GM18505 (cell line): Measurements from ENCODE around the gene CFAP126.
"Not testable (repeated sequence)": the region's sequence is repeated elsewhere in the genome, so short reads cannot be mapped to it uniquely, and the experiment has no call there.

Experiments used
- ATAC-seq: cut with Tn5 transposase; IDR thresholded peaks from one replicate; pipeline ENCODE4 v1.9.1; 2021; ENCODE audit not compliant: unreplicated experiment
- POLR2A ChIP-seq: IDR thresholded peaks from 4 replicates; pipeline ENCODE4 v1.6.1; 2011; ENCODE audit warnings: borderline replicate concordance; ENCODE audit not compliant: insufficient read depth, insufficient read length; ENCODE audit errors: extremely low read depth

CFAP126 gene

DNA sequence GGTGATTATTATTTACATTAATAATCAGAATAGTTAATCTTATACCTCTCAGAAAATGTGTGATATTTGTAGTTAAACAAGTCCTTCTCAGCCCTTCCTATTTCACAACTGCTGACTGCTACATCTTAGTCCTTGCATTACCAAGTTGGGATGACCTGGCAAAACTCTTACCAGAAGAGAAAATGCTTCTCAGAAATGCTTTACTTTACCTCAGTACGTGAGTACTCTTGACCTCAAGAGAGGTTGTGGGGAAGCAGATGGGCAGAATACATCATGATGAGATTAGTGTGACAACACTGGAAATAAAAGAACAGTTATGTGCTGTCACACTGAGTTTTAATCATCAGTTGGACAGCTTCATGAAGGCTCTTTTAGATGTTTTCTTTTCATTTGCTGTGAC, 16.2 kb downstream of the CFAP126 start:
- ATAC-seq = no peak
- no peak for TF ChIP-seq POLR2A

DNA sequence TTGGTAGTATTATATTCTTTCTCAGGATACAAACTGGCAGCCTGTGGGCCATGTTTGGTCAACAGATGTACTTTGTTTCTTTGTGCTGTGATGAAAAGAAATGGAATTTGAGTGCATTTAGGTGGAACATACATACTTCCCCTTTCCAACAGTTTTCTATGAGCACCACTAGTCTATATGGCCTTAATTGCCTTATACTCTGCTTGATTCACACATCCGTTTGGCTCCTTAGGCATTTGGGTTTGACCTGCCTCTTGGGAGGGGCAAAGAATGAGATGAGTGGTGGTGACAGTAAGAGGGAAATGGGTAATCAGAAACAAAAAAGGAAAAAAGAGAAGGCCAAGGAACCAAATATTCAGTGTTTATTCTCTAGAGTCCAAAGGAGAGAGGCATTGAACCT, 17.0 kb downstream of the CFAP126 start:
- TF ChIP-seq POLR2A = no peak
- ATAC-seq = no peak

DNA sequence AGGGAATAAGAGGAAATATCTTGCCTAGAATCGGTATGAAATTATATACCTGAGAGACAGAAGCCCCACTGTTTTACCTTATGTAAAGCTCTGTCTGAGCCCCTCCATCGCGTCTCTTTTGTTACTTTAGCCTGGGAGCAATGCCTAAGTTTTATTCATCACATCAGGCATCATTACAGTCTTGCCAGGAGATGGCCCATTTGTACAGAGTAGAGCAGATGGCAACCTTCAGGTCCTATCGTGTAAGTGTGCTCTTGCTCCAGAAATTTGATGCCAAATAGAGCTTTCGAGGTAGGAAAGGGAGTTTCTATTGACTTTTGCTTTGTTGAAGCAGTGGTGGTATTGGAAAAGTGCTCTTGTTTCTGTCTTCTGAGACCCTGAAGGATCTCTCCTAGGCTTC, 24.9 kb downstream of the CFAP126 start:
- no peak for TF ChIP-seq POLR2A
- no peak for ATAC-seq

- no peak for ATAC-seq
Measured at GRCh38 chr1:161342177-161342576, 25.5 kb downstream of the CFAP126 start.

DNA sequence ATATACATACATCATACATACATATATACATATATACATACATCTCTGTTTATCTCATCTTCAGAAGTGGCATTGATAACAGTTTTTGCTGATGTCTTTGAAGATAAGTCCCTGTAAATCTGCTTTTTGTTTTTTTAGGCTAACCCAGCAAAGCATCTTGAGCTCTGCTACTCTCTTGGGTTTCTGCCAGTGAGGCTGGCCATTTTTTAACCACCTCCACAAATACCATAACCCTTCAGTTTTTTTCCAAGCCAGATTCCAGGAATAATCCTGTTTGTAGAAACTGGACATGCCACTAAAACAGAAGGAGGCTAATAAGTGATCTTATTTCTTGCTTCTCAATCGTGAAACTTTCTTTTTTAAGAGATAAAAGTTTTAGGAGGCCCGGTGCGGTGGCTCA, 31.9 kb downstream of the CFAP126 start:
- no peak for ATAC-seq
- TF ChIP-seq POLR2A = no peak

More at GRCh38 chr1:161342177-161342576, 25.5 kb downstream of the CFAP126 start:
- TF ChIP-seq POLR2A = no peak

DNA sequence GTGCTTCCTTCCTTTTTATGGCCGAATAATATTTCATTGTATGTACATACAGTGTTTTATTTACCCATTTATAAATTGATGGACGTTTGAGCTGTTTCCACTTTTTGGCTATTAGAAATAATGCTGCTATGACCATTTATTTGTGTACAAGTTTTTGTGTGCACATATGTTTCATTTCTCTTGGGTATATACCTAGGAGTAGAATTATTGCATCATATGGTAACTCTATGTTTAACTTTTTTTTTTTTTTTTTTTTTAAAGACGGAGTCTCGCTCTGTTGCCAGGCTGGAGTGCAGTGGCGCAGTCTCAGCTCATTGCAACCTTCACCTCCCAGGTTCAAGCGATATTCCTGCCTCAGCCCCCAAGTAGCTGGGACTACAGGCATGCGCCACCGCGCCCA, 34.5 kb downstream of the CFAP126 start:
- TF ChIP-seq POLR2A = no peak
- no peak for ATAC-seq

DNA sequence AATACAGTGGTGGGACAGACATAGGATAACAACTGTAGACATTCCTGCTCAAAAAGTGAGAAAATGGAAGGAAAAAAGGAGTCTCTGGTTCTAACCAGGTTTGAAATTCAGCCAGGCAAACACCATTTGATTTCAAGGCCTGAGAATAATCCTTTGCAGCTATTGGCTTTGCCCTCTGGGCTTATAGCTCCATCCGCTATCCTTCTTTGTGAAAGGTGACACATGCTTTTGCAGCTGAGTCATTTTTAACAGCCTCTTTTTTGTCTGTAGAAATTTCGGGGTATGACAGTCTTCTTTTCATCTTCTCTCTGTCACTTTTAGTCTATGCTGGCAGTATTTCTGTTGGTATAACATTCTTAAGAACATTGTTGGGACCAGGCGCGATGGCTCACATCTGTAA, 37.3 kb downstream of the CFAP126 start:
- TF ChIP-seq POLR2A = no peak
- ATAC-seq = no peak

DNA sequence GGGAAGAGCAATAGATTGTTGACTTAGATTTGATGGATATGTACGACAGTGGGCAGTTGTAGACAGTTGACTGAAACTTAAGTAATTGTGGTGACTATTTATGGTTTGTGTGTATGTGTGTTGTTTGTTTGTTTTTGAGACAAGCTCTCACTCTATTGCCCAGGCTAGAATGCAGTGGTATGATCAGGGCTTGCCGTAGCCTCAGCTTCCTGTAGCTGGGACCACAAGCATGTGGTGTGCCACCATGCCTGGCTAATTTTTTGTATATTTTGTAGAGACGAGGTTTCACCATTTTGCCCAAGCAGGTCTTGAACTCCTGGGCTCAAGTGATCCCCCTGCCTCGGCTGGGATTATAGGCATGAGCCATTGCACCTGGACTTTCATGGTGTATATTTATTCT, 43.7 kb downstream of the CFAP126 start:
- ATAC-seq = no peak
- no peak for TF ChIP-seq POLR2A

- not testable (repeated sequence) for ATAC-seq
Measured at GRCh38 chr1:161315841-161316674, 51.6 kb downstream of the CFAP126 start.
